ENCODE data around the gene UPF1.

The UPF1 gene

DNA sequence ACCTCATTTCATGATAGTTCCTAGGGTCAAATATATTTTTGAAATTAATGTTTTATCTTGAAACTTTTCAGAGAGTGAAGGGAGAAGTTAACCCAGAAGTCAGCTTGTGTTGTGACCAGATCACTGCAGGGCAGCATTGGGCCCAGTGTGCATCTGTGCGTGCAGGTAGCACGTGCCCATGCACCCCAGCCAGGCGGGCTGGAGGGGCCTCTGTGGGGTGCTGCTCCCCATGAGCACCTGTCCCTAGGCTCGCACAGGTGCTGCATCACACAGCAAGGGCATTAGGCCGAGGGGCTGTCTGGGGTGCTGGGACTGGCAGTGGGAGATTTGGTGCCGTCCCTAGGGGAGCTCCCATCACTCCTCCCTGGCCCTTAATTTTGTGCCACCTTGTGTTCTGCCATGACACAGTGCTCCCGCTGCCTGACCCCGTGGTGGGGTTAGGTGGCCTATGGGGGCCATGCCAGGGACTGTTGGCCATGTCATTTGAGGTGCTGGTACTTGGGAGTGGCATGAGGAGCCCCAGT, 13.1 kb downstream of the UPF1 start:
- H3K36me3 ChIP-seq (ENCODE audit: insufficient read depth, low read length) = peaks cover 10% of the 10 kb centered on the region
- no peaks in the 10 kb centered on the region for H3K9me3 ChIP-seq (replicated peaks; ENCODE audit: low read length)
- H3K4me3 ChIP-seq (ENCODE audit: low read length) = no peak overlapping the region
- H3K4me2 ChIP-seq (ENCODE audit: low read length) = no peak overlapping the region
- peaks cover 46% of the 10 kb centered on the region for H3K4me1 ChIP-seq (ENCODE audit: control insufficient read depth, insufficient read depth, low read length)
- H3K9ac ChIP-seq (ENCODE audit: low read depth, low read length) = no peak overlapping the region
- H3K27me3 ChIP-seq (ENCODE audit: control insufficient read depth, insufficient read depth, low read length) = no peaks in the 10 kb centered on the region

DNA sequence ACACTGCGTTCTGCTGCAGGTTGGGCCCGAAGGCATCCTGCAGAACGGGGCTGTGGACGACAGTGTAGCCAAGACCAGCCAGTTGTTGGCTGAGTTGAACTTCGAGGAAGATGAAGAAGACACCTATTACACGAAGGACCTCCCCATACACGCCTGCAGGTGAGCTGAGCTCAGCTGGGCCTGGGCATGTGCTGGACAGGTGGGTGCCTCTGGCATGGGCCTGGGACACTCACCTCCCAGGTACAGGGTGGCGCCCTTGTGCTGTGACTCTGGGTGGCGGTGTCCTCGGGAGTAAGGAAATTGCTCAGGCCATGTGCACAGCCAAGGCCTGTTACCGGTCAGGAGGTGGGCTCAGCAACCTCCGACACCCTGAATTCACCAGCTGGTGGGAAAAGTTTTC, 14.2 kb downstream of the UPF1 start:
- H3K4me1 ChIP-seq (ENCODE audit: control insufficient read depth, insufficient read depth, low read length) = peaks cover 42% of the 10 kb centered on the region

DNA sequence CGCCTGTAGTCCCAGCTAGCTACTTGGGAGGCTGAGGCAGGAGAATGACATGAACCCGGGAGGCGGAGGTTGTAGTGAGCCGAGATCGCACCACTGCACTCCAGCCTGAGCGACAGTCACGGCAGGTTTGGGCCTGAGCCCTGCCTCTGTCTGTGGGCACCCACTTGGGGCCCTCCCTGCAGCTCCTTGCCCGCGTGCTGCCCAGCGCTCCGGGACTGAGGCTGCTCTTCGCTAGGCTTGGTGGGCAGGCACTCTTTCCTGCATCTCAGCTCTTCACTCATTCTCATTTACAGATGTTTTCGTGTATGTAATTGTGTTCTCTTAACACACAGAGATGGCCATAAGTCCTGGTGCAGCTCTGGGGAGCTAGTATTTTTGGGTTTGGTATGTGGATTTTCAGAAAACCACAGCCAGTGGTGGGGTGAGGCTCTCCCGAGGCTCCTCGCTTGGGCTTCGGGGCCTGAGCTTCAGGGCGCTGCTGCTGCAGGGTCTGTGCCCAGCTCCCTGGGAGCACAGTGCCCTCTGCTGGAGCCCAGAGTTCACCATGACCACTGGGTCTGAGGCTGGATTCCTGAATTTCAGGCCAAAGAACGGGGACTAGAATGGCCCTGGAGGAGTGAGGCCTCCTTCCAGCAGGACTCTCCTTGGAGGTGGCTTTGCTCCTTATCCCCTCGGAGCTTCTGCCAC, 15.2 kb downstream of the UPF1 start:
- Histone ChIP-seq H3K9ac (ENCODE audit: low read depth, low read length) (no peak overlapping the region), H3K36me3 (ENCODE audit: insufficient read depth, low read length) (peaks cover 27% of the 10 kb centered on the region), H3K4me1 (ENCODE audit: control insufficient read depth, insufficient read depth, low read length) (peaks cover 42% of the 10 kb centered on the region), H3K4me2 (ENCODE audit: low read length) (no peak overlapping the region), H3K27me3 (ENCODE audit: control insufficient read depth, insufficient read depth, low read length) (no peaks in the 10 kb centered on the region), H3K4me3 (ENCODE audit: low read length) (no peak overlapping the region), H3K9me3 (replicated peaks; ENCODE audit: low read length) (no peaks in the 10 kb centered on the region)

More for the DNA sequence above, 14.2 kb downstream of the UPF1 start:
- Histone ChIP-seq H3K4me3 (ENCODE audit: low read length) (no peak overlapping the region), H3K9me3 (replicated peaks; ENCODE audit: low read length) (no peaks in the 10 kb centered on the region), H3K36me3 (ENCODE audit: insufficient read depth, low read length) (peaks cover 20% of the 10 kb centered on the region), H3K9ac (ENCODE audit: low read depth, low read length) (no peak overlapping the region), H3K27me3 (ENCODE audit: control insufficient read depth, insufficient read depth, low read length) (no peaks in the 10 kb centered on the region), H3K4me2 (ENCODE audit: low read length) (no peak overlapping the region)

DNA sequence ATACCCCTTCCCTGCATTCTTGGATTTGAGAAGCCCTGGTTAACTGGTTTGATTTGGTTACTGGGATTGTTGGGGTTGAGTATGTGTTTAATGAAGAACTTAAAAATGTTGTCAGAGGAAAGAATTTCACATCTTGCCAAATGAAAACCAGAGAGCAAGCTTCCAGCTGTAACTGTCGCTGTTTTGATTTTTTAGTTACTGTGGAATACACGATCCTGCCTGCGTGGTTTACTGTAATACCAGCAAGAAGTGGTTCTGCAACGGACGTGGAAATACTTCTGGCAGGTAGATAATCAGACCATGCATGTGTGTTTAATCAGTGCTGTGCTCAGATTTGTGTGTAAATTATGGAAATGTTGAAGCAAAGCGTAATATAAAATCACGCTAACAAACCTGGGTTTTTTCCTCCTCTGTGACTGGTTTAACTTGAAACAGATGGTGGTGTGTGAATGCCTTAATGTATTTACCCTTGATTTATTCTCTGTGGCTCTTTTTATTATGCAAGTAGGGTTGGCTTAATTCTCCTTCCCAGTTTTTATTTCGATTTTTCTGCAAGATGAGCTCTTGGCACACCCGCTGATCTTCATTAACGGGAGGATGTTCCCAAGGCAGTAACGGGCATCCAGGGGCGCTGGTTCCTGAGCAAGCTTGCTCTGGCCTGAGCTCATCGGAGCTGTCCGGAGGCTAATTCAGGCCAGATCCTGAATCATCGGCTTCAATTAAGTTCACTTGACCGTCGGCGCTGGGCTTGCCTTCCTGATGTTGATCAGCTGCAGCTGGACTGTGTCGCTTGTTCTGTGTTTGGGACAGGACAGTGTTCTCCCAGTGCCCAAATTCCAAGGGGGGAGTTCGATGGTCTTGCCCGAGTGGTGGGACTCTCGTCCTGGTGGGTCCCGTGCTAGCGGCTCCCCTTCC, 16.0 kb downstream of the UPF1 start:
- peaks cover 34% of the 10 kb centered on the region for H3K36me3 ChIP-seq (ENCODE audit: insufficient read depth, low read length)
- H3K4me1 ChIP-seq (ENCODE audit: control insufficient read depth, insufficient read depth, low read length) = peaks cover 42% of the 10 kb centered on the region
- H3K9ac ChIP-seq (ENCODE audit: low read depth, low read length) = peak overlapping the region; percentile 33
- no peaks in the 10 kb centered on the region for H3K27me3 ChIP-seq (ENCODE audit: control insufficient read depth, insufficient read depth, low read length)
- H3K4me2 ChIP-seq (ENCODE audit: low read length) = no peak overlapping the region
- no peak overlapping the region for H3K4me3 ChIP-seq (ENCODE audit: low read length)
- no peaks in the 10 kb centered on the region for H3K9me3 ChIP-seq (replicated peaks; ENCODE audit: low read length)

DNA sequence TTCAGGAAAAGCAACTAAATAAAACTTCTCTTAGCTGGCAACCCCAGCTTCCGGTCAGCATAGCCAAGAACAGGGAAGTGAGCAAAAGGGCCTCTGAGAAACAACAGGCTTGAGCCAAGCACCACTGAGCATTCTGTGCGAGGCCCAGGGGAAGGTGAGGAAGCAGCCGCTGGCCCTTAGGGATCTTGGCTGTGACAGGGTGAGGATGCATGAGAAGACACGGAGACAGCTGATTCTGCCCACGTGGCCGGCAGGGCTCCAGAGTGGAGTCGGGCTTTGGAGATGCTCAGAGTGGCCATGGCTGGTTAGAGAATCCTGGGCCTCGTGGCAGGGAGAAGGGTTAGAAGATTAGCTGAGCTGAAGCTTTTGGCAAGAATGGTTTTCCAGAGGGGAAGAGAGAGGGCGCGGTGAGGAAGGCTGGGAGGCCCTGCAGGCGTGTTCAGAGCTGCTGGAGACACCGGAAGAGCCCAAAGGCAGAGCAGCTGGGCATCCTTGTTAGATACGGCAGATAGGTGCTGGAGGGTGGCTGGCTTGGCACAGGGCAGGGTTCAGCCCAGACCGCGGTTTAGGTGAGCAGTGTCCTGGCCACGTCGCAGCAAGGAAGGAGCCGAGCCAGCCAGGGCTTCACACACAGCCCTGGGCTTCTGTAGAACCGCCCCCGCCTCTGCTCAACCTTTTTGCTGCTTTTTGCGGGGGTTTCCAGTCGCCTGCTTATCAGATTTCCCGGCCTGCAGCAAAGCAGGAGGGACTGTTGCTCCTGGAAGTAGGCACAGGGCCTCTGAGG, 17.3 kb downstream of the UPF1 start:
- no peaks in the 10 kb centered on the region for H3K27me3 ChIP-seq (ENCODE audit: control insufficient read depth, insufficient read depth, low read length)
- no peak overlapping the region for H3K4me3 ChIP-seq (ENCODE audit: low read length)
- H3K4me2 ChIP-seq (ENCODE audit: low read length) = peak overlapping the region; percentile 0
- H3K9ac ChIP-seq (ENCODE audit: low read depth, low read length) = peak overlapping the region; percentile 33
- peaks cover 29% of the 10 kb centered on the region for H3K4me1 ChIP-seq (ENCODE audit: control insufficient read depth, insufficient read depth, low read length)
- H3K36me3 ChIP-seq (ENCODE audit: insufficient read depth, low read length) = peaks cover 46% of the 10 kb centered on the region
- H3K9me3 ChIP-seq (replicated peaks; ENCODE audit: low read length) = no peaks in the 10 kb centered on the region

DNA sequence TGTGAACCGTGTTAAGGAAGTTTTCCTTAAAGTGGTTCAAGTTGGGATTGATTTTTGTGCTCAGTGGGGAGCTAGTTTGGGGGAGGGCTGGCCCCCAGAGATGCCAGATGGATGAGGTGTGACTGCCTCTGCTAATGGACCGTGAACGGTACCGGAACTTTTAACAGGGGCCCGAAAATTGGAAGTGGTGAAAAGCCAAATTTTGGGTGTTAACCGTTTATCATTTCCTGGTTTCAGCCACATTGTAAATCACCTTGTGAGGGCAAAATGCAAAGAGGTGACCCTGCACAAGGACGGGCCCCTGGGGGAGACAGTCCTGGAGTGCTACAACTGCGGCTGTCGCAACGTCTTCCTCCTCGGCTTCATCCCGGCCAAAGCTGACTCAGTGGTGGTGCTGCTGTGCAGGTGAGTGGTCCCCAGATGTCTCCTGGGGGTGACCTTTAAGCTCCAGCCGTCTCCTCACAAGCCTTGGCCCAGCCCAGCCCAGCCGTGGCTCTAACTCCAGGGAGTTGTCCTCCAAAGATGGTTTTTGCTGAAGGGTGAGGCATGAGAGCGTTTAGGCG, 18.2 kb downstream of the UPF1 start:
- Histone ChIP-seq H3K36me3 (ENCODE audit: insufficient read depth, low read length) (peaks cover 55% of the 10 kb centered on the region), H3K9me3 (replicated peaks; ENCODE audit: low read length) (no peaks in the 10 kb centered on the region), H3K27me3 (ENCODE audit: control insufficient read depth, insufficient read depth, low read length) (no peaks in the 10 kb centered on the region), H3K4me1 (ENCODE audit: control insufficient read depth, insufficient read depth, low read length) (peaks cover 29% of the 10 kb centered on the region), H3K9ac (ENCODE audit: low read depth, low read length) (peak overlapping the region; percentile 33), H3K4me3 (ENCODE audit: low read length) (no peak overlapping the region), H3K4me2 (ENCODE audit: low read length) (no peak overlapping the region)

DNA sequence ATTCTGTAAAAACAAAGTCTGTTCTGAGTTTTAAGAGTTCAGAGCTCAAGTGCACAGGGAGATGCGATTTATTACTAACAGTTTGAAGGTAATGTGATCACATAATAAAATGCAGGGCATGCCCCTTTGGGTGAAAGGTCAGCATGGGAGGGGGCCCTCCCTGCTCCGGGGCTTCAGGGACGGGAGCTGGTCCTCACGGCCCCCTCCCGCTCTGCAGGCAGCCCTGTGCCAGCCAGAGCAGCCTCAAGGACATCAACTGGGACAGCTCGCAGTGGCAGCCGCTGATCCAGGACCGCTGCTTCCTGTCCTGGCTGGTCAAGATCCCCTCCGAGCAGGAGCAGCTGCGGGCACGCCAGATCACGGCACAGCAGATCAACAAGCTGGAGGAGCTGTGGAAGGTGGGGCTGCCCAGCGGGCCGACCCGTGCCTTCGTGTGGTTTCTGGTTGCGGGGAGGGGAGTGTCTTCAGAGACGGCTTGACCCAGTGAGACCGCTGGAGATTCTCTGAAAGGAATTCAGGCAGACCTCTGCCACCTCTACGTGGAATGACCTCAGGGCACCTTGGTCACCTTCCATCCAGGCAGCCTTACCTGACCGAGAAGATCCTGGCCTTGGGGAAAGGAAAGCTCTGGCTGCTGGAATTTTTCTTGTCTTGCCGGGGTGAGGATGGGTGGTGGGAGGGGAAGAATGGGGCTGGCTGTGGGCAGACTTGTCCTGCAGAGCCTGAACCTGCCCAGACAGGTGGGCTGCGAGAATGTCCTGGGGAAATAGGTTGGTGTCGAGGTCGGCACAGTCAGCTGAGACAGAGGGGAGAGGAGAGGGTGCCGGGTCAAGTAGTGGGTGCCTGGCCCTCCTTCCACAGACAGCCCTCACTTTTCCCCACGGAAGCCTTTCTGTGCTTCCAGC, 19.0 kb downstream of the UPF1 start:
- no peak overlapping the region for H3K9ac ChIP-seq (ENCODE audit: low read depth, low read length)
- H3K4me2 ChIP-seq (ENCODE audit: low read length) = no peak overlapping the region
- H3K36me3 ChIP-seq (ENCODE audit: insufficient read depth, low read length) = peaks cover 63% of the 10 kb centered on the region
- H3K9me3 ChIP-seq (replicated peaks; ENCODE audit: low read length) = no peaks in the 10 kb centered on the region
- peaks cover 29% of the 10 kb centered on the region for H3K4me1 ChIP-seq (ENCODE audit: control insufficient read depth, insufficient read depth, low read length)
- no peak overlapping the region for H3K4me3 ChIP-seq (ENCODE audit: low read length)
- no peaks in the 10 kb centered on the region for H3K27me3 ChIP-seq (ENCODE audit: control insufficient read depth, insufficient read depth, low read length)

DNA sequence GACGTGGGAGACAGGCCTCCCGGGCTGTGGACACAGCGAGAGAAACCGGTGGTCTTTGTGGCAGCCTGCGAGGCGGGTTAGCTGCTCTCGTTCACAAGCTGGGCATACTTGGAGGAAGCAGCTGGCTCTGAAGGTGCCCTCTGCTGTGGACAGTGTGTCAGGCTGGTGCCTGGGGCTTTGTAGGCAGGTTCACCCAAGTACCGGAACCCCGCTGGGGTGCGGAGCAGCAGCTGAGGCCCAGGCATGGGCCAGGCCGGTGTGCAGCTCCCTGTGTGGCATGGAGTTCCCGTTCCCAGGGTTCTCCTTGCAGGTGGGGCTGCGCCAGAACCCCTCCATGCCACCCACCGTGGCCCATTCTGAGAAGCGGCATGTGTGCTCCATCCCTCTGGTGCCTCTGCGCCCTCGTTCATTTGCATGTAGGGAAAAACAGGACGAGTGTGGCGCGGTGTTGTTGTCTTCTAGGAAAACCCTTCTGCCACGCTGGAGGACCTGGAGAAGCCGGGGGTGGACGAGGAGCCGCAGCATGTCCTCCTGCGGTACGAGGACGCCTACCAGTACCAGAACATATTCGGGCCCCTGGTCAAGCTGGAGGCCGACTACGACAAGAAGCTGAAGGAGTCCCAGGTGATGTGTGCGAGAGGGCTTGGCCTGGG, 20.0 kb downstream of the UPF1 start:
- H3K27me3 ChIP-seq (ENCODE audit: control insufficient read depth, insufficient read depth, low read length) = no peaks in the 10 kb centered on the region
- no peak overlapping the region for H3K4me2 ChIP-seq (ENCODE audit: low read length)
- H3K9ac ChIP-seq (ENCODE audit: low read depth, low read length) = no peak overlapping the region
- H3K4me3 ChIP-seq (ENCODE audit: low read length) = no peak overlapping the region
- peaks cover 74% of the 10 kb centered on the region for H3K36me3 ChIP-seq (ENCODE audit: insufficient read depth, low read length)
- H3K4me1 ChIP-seq (ENCODE audit: control insufficient read depth, insufficient read depth, low read length) = peaks cover 28% of the 10 kb centered on the region
- H3K9me3 ChIP-seq (replicated peaks; ENCODE audit: low read length) = no peaks in the 10 kb centered on the region

DNA sequence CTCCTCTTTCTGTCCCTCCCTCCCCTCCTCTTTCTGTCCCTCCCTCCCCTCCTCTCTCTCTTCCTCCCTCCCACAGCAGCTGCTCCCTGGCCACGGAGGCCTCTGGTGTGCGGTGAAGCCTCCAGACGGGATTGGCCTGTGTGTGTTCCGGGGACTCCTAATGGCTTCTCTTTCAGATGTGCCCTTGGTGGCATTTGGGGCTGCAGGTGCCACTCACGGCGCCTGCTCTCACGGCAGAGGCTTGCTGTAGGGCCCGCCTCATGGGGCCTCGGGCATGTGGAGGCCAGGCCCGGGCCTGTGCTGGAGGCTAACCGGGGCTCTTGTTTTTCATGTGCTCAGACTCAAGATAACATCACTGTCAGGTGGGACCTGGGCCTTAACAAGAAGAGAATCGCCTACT, 20.9 kb downstream of the UPF1 start:
- H3K4me2 ChIP-seq (ENCODE audit: low read length) = no peak overlapping the region
- H3K9ac ChIP-seq (ENCODE audit: low read depth, low read length) = no peak overlapping the region
- H3K4me3 ChIP-seq (ENCODE audit: low read length) = no peak overlapping the region
- H3K27me3 ChIP-seq (ENCODE audit: control insufficient read depth, insufficient read depth, low read length) = no peaks in the 10 kb centered on the region
- H3K36me3 ChIP-seq (ENCODE audit: insufficient read depth, low read length) = peaks cover 82% of the 10 kb centered on the region
- no peaks in the 10 kb centered on the region for H3K9me3 ChIP-seq (replicated peaks; ENCODE audit: low read length)
- H3K4me1 ChIP-seq (ENCODE audit: control insufficient read depth, insufficient read depth, low read length) = peaks cover 22% of the 10 kb centered on the region
